ENCODE measurements around the gene C21orf91. TPM values are rescaled to one million over a fixed set of nuclear protein-coding genes. Genes with fewer than 3 reads are reported as not detected.

The C21orf91 gene
- total RNA-seq, 1 experiment from 2014 or later = 30.5 TPM

- ATAC-seq (no peak), DNase-seq (ENCODE audit: low spot score) (no peak)
- ChIA-PET CTCF (no interaction called here), POLR2A (no interaction called here)
- TF ChIP-seq ZNF396 (CRISPR knock-in tag; IDR thresholded peaks at IDR 0.05; ENCODE audit: borderline replicate concordance) = no peak
- TF ChIP-seq, protein P1, sequence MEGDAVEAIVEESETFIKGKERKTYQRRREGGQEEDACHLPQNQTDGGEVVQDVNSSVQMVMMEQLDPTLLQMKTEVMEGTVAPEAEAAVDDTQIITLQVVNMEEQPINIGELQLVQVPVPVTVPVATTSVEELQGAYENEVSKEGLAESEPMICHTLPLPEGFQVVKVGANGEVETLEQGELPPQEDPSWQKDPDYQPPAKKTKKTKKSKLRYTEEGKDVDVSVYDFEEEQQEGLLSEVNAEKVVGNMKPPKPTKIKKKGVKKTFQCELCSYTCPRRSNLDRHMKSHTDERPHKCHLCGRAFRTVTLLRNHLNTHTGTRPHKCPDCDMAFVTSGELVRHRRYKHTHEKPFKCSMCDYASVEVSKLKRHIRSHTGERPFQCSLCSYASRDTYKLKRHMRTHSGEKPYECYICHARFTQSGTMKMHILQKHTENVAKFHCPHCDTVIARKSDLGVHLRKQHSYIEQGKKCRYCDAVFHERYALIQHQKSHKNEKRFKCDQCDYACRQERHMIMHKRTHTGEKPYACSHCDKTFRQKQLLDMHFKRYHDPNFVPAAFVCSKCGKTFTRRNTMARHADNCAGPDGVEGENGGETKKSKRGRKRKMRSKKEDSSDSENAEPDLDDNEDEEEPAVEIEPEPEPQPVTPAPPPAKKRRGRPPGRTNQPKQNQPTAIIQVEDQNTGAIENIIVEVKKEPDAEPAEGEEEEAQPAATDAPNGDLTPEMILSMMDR (IDR thresholded peaks at IDR 0.05) = no peak
- TF ChIP-seq, protein P2, sequence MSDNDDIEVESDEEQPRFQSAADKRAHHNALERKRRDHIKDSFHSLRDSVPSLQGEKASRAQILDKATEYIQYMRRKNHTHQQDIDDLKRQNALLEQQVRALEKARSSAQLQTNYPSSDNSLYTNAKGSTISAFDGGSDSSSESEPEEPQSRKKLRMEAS (CRISPR knock-in tag; IDR thresholded peaks at IDR 0.05) = no peak
- H3K27me3 Mint-ChIP-seq (ENCODE audit: low read depth) = no peaks in the 10 kb centered on the region
- peaks cover 26% of the 10 kb centered on the region for H3K9me3 Mint-ChIP-seq
- H3K4me3 Mint-ChIP-seq = no peak overlapping the region
- no peaks in the 10 kb centered on the region for H3K4me1 Mint-ChIP-seq
- H3K27ac Mint-ChIP-seq = no peak overlapping the region
- peaks cover 60% of the 10 kb centered on the region for H3K36me3 Mint-ChIP-seq
Observed at GRCh38 chr21:17803536-17803935, 15.6 kb downstream of the C21orf91 start.

DNA sequence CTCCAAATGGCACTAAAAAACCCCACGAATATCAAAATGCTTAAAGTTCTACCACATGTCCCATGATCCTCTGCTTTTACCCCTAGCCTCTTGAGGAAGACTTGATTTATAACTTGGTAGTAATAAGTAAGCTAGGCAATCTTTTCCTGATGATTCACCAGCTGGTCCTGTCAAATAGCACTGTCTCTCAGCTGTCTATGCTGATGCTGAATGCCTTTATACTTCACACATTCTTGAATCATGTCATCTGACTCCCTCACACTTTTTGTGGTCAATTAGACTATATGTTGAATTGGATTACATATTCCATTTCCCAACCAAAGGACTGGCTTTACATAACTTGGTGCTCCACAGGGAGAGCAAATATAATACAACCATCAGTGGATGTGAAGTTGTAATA lies 16.6 kb downstream of the C21orf91 start:
- peaks cover 50% of the 10 kb centered on the region for H3K36me3 Mint-ChIP-seq

More for the DNA sequence above, 16.6 kb downstream of the C21orf91 start:
- DNase-seq (ENCODE audit: low spot score) = no peak
- H3K27ac Mint-ChIP-seq = no peak overlapping the region
- CTCF ChIA-PET = no interaction called here
- no peak overlapping the region for H3K4me3 Mint-ChIP-seq
- POLR2A ChIA-PET = no interaction called here
- no peak for ATAC-seq
- no peaks in the 10 kb centered on the region for H3K4me1 Mint-ChIP-seq
- peaks cover 16% of the 10 kb centered on the region for H3K9me3 Mint-ChIP-seq
- H3K27me3 Mint-ChIP-seq (ENCODE audit: low read depth) = no peaks in the 10 kb centered on the region
- TF ChIP-seq, protein P3, sequence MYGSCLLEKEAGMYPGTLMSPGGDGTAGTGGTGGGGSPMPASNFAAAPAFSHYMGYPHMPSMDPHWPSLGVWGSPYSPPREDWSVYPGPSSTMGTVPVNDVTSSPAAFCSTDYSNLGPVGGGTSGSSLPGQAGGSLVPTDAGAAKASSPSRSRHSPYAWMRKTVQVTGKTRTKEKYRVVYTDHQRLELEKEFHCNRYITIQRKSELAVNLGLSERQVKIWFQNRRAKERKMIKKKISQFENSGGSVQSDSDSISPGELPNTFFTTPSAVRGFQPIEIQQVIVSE (CRISPR knock-in tag; IDR thresholded peaks at IDR 0.05; ENCODE audit: borderline replicate concordance) = no peak
- TF ChIP-seq, protein P4, sequence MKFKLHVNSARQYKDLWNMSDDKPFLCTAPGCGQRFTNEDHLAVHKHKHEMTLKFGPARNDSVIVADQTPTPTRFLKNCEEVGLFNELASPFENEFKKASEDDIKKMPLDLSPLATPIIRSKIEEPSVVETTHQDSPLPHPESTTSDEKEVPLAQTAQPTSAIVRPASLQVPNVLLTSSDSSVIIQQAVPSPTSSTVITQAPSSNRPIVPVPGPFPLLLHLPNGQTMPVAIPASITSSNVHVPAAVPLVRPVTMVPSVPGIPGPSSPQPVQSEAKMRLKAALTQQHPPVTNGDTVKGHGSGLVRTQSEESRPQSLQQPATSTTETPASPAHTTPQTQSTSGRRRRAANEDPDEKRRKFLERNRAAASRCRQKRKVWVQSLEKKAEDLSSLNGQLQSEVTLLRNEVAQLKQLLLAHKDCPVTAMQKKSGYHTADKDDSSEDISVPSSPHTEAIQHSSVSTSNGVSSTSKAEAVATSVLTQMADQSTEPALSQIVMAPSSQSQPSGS (CRISPR knock-in tag; IDR thresholded peaks at IDR 0.05; ENCODE audit: borderline replicate concordance, low read depth) = no peak
- TF ChIP-seq SOX15 (CRISPR knock-in tag; IDR thresholded peaks at IDR 0.05) (no peak), HMGA2 (CRISPR knock-in tag; IDR thresholded peaks at IDR 0.05) (no peak), AFF4 (CRISPR knock-in tag; IDR thresholded peaks at IDR 0.05; ENCODE audit: borderline replicate concordance) (no peak), NR1H2 (CRISPR knock-in tag; IDR thresholded peaks at IDR 0.05) (no peak), E2F1 (CRISPR knock-in tag; IDR thresholded peaks at IDR 0.05) (no peak), FOXP1 (CRISPR knock-in tag; IDR thresholded peaks at IDR 0.05; ENCODE audit: borderline replicate concordance) (no peak), EMX1 (CRISPR knock-in tag; IDR thresholded peaks at IDR 0.05) (no peak), FOXK1 (CRISPR knock-in tag; IDR thresholded peaks at IDR 0.05) (no peak)
- TF ChIP-seq, protein P5, sequence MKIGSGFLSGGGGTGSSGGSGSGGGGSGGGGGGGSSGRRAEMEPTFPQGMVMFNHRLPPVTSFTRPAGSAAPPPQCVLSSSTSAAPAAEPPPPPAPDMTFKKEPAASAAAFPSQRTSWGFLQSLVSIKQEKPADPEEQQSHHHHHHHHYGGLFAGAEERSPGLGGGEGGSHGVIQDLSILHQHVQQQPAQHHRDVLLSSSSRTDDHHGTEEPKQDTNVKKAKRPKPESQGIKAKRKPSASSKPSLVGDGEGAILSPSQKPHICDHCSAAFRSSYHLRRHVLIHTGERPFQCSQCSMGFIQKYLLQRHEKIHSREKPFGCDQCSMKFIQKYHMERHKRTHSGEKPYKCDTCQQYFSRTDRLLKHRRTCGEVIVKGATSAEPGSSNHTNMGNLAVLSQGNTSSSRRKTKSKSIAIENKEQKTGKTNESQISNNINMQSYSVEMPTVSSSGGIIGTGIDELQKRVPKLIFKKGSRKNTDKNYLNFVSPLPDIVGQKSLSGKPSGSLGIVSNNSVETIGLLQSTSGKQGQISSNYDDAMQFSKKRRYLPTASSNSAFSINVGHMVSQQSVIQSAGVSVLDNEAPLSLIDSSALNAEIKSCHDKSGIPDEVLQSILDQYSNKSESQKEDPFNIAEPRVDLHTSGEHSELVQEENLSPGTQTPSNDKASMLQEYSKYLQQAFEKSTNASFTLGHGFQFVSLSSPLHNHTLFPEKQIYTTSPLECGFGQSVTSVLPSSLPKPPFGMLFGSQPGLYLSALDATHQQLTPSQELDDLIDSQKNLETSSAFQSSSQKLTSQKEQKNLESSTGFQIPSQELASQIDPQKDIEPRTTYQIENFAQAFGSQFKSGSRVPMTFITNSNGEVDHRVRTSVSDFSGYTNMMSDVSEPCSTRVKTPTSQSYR (CRISPR knock-in tag; IDR thresholded peaks at IDR 0.05) = no peak
